Nephron (organoid): ENCODE results near the gene ZFAND3.
"Not testable (repeated sequence)": the region's sequence is repeated elsewhere in the genome, so short reads cannot be mapped to it uniquely, and the experiment has no call there.

ENCODE experiments used
- H3K27ac Mint-ChIP-seq, 3 experiments: 2 replicates each; pipeline ENCODE4 v1.8.0; 2020; ENCODE audit warnings: mixed read lengths in 3 of 3, mild to moderate bottlenecking in 2 of 3, moderate library complexity in 1 of 3
- H3K27me3 Mint-ChIP-seq: 2 replicates; pipeline ENCODE4 v1.8.0; 2021; ENCODE audit warnings: low read depth, mild to moderate bottlenecking, moderate library complexity, mixed read lengths
- H3K36me3 Mint-ChIP-seq: 2 replicates; pipeline ENCODE4 v1.8.0; 2020; ENCODE audit warnings: low read depth, mixed read lengths
- H3K4me1 Mint-ChIP-seq: 2 replicates; pipeline ENCODE4 v1.8.0; 2020; ENCODE audit warnings: mixed read lengths
- H3K4me3 Mint-ChIP-seq, 3 experiments: 2 replicates each; pipeline ENCODE4 v1.8.0; 2020; ENCODE audit warnings: mild to moderate bottlenecking in 3 of 3, mixed read lengths in 3 of 3, moderate library complexity in 2 of 3
- H3K9me3 Mint-ChIP-seq: 2 replicates; pipeline ENCODE4 v1.8.0; 2020; ENCODE audit warnings: mixed read lengths
- TF ChIP-seq, protein P1 (sequence below), 3 experiments: fragments of 200-600 bp; sonication (generic); IDR thresholded peaks; one replicate each; pipeline ENCODE4 v1.5.0; 2021; ENCODE audit warnings: antibody characterized with exemption in 3 of 3; ENCODE audit not compliant: unreplicated experiment in 3 of 3

The ZFAND3 gene

DNA sequence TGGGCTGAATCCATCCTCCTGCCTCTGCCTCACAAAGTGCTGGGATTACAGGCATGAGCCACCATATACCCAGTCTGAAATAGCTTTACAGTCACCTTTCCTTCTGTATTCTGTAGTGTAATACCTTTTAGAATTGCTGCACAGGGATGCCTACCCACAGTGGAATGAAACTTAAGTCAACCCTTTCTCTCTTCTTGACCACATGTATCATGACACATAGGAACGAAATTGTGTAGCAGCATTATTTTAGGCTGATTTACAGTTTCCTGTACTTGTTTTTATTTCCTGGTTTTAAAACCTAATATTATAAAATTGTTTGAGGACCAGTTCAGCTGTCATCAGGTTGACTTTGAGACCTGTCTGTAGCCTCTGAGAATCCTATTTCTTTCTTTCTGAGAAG, 297.8 kb downstream of the ZFAND3 start:
- peaks cover 36% of the 10 kb centered on the region for H3K36me3 Mint-ChIP-seq

DNA sequence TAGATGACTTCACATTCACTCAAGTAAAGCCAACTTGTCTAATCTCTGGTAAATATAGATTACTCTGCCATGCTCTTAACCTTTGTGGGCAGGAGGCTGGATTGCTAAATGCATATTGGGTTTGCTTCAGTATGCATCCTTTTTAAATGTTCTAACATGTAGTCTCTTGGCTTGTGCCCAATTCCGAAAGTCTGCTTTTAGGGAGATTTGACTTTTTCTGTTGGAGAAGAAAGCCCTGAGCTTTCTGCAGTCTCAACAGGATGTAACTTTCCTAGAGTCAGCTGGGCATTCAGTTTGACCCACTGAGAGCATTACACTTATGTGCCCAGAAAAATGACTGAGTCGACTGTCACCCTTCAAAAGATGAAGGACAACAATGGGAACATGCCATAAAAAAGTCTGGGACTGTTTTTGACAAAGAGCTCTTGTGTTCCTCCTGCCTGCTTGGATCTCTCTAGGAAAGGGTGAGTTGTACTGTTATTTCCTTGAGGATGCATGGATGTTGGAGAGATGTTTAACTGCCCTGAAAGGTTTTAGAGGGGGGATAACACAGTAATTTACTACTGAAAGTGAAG, 299.4 kb downstream of the ZFAND3 start:
- TF ChIP-seq, protein P1, sequence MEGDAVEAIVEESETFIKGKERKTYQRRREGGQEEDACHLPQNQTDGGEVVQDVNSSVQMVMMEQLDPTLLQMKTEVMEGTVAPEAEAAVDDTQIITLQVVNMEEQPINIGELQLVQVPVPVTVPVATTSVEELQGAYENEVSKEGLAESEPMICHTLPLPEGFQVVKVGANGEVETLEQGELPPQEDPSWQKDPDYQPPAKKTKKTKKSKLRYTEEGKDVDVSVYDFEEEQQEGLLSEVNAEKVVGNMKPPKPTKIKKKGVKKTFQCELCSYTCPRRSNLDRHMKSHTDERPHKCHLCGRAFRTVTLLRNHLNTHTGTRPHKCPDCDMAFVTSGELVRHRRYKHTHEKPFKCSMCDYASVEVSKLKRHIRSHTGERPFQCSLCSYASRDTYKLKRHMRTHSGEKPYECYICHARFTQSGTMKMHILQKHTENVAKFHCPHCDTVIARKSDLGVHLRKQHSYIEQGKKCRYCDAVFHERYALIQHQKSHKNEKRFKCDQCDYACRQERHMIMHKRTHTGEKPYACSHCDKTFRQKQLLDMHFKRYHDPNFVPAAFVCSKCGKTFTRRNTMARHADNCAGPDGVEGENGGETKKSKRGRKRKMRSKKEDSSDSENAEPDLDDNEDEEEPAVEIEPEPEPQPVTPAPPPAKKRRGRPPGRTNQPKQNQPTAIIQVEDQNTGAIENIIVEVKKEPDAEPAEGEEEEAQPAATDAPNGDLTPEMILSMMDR (IDR thresholded peaks at IDR 0.05; ENCODE audit: unreplicated experiment in 3 of 3) = no peak
- Mint-ChIP-seq H3K4me1 (peaks cover 31% of the 10 kb centered on the region), H3K4me3 (no peak overlapping the region), H3K36me3 (peaks cover 50% of the 10 kb centered on the region), H3K9me3 (no peaks in the 10 kb centered on the region), H3K27ac (peak overlapping the region in 1 of 3 experiments; percentile 30), H3K27me3 (no peaks in the 10 kb centered on the region)

More for the DNA sequence above, 297.8 kb downstream of the ZFAND3 start:
- Mint-ChIP-seq H3K4me3 (no peak overlapping the region), H3K27me3 (no peaks in the 10 kb centered on the region), H3K4me1 (peaks cover 32% of the 10 kb centered on the region), H3K9me3 (no peaks in the 10 kb centered on the region), H3K27ac (peak overlapping the region in 1 of 3 experiments; percentile 68)
- TF ChIP-seq, protein P1 (IDR thresholded peaks at IDR 0.05; ENCODE audit: unreplicated experiment in 3 of 3) = no peak

DNA sequence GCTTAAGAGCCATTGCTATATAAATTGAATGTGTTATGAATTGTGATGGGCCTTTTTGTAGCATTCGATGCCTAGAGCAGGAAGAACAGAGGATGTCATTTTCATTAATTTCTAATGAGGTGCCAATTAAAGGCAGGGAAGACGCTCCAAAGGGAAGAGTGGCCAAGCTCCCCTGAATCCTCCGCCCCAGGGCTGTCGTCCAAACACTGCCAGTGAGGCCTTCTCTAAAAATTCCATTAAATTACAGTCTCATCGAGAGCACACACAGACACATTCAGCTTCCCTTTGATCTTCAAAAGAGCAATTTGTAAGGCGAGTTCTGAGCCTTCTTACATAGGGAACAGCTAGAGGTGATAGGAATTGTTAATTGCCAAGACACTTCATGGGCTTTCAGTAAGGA, 300.0 kb downstream of the ZFAND3 start:
- Mint-ChIP-seq H3K27me3 (no peaks in the 10 kb centered on the region), H3K9me3 (no peaks in the 10 kb centered on the region), H3K4me3 (no peak overlapping the region), H3K27ac (peak overlapping the region in 1 of 3 experiments; percentile 30), H3K36me3 (peaks cover 50% of the 10 kb centered on the region), H3K4me1 (peaks cover 26% of the 10 kb centered on the region)
- TF ChIP-seq, protein P1 (IDR thresholded peaks at IDR 0.05; ENCODE audit: unreplicated experiment in 3 of 3) = no peak

DNA sequence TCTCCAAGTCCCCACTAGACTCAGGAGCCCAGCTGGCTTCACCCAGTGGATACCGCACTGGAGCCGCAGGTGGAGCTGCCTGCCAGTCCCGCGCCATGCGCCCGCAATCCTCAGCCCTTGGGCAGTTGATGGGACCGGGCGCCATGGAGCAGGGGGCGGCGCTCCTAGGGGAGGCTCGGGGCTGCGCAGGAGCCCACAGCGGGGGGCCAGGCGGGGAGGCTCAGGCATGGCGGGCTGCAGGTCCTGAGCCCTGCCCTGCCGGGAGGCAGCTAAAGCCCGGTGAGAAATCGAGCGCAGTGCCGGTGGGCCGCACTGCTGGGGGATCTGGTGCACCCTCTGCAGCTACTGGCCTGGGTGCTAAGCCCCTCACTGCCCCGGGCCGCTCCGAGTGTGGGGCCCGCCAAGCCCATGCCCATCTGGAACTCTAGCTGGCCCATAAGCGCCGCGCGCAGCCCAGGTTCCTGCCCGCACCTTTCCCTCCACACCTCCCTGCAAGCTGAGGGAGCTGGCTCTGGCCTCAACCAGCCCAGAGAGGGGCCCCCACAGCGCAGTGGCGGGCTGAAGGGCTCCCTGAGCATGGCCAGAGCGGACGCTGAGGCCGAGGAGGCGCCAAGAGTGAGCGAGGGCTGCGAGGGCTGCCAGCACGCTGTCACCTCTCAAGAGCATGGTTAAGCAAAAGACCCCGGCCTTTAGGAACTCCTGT, 304.8 kb downstream of the ZFAND3 start:
- H3K27me3 Mint-ChIP-seq, H3K27ac Mint-ChIP-seq, H3K4me3 Mint-ChIP-seq: not testable (repeated sequence)
- Mint-ChIP-seq H3K36me3 (peaks cover 72% of the 10 kb centered on the region), H3K9me3 (peaks cover 33% of the 10 kb centered on the region), H3K4me1 (peaks cover 11% of the 10 kb centered on the region)

DNA sequence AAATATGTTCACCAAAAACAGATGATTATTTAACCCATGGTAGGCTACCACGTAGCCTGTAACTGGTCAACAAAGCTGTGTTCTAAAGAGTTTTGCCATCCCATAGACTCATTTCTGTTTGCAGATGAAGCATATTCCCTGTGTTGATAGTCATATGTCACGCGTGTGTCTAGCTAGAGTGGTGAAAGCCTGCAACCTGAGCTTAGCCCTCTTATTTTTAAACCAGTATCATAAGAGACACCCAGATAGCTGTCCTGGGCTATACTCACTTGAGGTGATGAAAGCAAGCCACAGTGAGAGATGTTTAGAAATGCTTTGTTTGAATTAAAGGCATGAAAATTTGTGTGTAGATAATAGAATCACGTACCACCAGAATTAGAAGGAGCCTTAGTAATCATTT, 307.8 kb downstream of the ZFAND3 start:
- Mint-ChIP-seq H3K27me3 (no peaks in the 10 kb centered on the region), H3K9me3 (peaks cover 51% of the 10 kb centered on the region), H3K36me3 (peaks cover 80% of the 10 kb centered on the region), H3K4me3 (no peak overlapping the region), H3K27ac (no peak overlapping the region), H3K4me1 (peaks cover 6% of the 10 kb centered on the region)
- TF ChIP-seq, protein P1 (IDR thresholded peaks at IDR 0.05; ENCODE audit: unreplicated experiment in 3 of 3) = no peak

DNA sequence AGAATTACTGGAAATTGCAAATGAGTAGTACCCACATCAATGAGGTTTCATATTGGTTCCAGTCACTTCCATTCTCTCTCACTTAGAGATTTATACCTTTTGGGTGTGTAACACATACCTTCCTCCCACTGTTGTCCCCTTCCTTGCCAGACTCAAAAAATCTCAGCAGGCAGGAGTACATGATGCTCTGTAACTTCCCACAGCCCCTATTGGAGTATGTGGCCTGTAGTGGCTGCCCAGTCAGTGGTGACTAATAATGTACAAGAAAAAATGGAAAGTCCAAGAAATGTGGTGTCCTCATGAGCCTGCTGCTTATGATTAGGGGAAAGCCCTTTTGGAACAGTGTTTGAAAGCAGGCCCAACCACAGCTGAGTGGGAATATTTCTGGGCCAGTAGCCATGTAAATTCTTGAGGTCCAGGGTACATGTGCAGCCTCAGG, 312.0 kb downstream of the ZFAND3 start:
- no peak overlapping the region for H3K27ac Mint-ChIP-seq
- peaks cover 15% of the 10 kb centered on the region for H3K4me1 Mint-ChIP-seq
- no peaks in the 10 kb centered on the region for H3K27me3 Mint-ChIP-seq
- peaks cover 69% of the 10 kb centered on the region for H3K36me3 Mint-ChIP-seq
- TF ChIP-seq, protein P1 (IDR thresholded peaks at IDR 0.05; ENCODE audit: unreplicated experiment in 3 of 3) = no peak
- peaks cover 39% of the 10 kb centered on the region for H3K9me3 Mint-ChIP-seq
- H3K4me3 Mint-ChIP-seq = no peak overlapping the region
